ENCODE data around the gene ACOT6.

DNA sequence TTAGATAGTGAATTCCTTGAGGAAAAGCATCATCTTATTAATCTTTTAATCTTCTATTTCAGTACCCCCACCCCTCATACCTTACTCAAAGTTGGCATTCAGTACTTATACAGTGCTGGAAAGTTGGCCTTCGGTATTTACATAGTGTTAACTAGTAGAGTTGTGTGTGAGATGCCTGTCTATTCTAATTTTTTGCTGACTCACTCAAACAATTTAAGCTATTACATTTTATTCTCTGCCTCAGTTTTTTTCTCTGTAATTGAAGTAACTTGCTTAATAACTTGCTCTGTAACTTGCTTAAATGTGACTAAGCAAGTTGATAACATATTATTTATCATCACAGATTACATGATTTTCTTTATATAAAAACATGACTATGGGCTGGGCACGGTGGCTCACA, 52.8 kb downstream of the ACOT6 start:
- TF ChIP-seq REST (IDR thresholded peaks at IDR 0.05) (no peak), RAD21 (conservative IDR thresholded peaks at IDR 0.05 in 1 of 2, IDR thresholded peaks at IDR 0.05 in 1 of 2) (no peak), ESRRA (IDR thresholded peaks at IDR 0.05; ENCODE audit: borderline replicate concordance, low read length) (no peak), CHD4 (IDR thresholded peaks at IDR 0.05; ENCODE audit: borderline replicate concordance) (no peak), CTCF (IDR thresholded peaks at IDR 0.05) (no peak), SMC3 (IDR thresholded peaks at IDR 0.05) (no peak), JUNB (IDR thresholded peaks at IDR 0.05) (no peak), POLR2A (IDR thresholded peaks at IDR 0.05; ENCODE audit: low read length) (no peak), HMGXB4 (CRISPR knock-in tag; IDR thresholded peaks at IDR 0.05; ENCODE audit: borderline replicate concordance) (no peak), BHLHE40 (IDR thresholded peaks at IDR 0.05; ENCODE audit: low read depth, low read length) (no peak), EHMT2 (IDR thresholded peaks at IDR 0.05; ENCODE audit: low read depth) (no peak), RNF2 (IDR thresholded peaks at IDR 0.05; ENCODE audit: borderline replicate concordance, low read depth) (no peak)

All from A549 (cell line).